Gastroesophageal sphincter (tissue), 4 donors: ENCODE data around the gene APBA2. TPM values are rescaled to one million over a fixed set of nuclear protein-coding genes. Genes with fewer than 3 reads are reported as not detected.

Experiments used
- ATAC-seq: fragments of 150-250 bp; one replicate; pipeline ENCODE4 v1.9.1; 2016; ENCODE audit warnings: mild to moderate bottlenecking, moderate library complexity
- H3K27ac ChIP-seq, 4 donors: fragments of 200-600 bp; sonication (generic) in 3 of 4; 1 replicate in 3 of 4; 2 replicates in 1 of 4; pipeline ENCODE4 v1.5.1; 2016 to 2019
- H3K27me3 ChIP-seq: fragments of 200-600 bp; sonication (generic); one replicate; pipeline ENCODE4 v1.5.1; 2019
- H3K36me3 ChIP-seq, 2 donors: fragments of 200-600 bp; sonication (generic); one replicate each; pipeline ENCODE4 v1.5.1; 2019; ENCODE audit warnings: control low read depth in 1 of 2
- H3K4me1 ChIP-seq, 3 donors: fragments of 200-600 bp; sonication (generic); 1 replicate in 2 of 3; 2 replicates in 1 of 3; pipeline ENCODE4 v1.5.1; 2016 to 2019; ENCODE audit warnings: control low read depth in 2 of 3
- H3K4me3 ChIP-seq, 2 donors: fragments of 200-600 bp; sonication (generic); one replicate each; pipeline ENCODE4 v1.5.1; 2019; ENCODE audit warnings: mild to moderate bottlenecking in 1 of 2, moderate library complexity in 1 of 2
- H3K9me3 ChIP-seq, 3 donors: fragments of 200-600 bp; sonication (generic); one replicate each; pipeline ENCODE4 v1.5.1; 2017 to 2019; ENCODE audit warnings: control low read depth in 2 of 3
- CTCF ChIP-seq, 4 experiments: fragments of 200-600 bp in 2 of 4; fragments of 450-650 bp in 2 of 4; sonication (generic) in 1 of 4; IDR thresholded peaks; one replicate each; pipeline ENCODE4 v1.5.1; 2017 to 2019; ENCODE audit warnings: antibody characterized with exemption in 4 of 4, mild to moderate bottlenecking in 2 of 4, moderate library complexity in 2 of 4
- EP300 ChIP-seq: sonication (generic); formaldehyde crosslinking; IDR thresholded peaks from one replicate; pipeline ENCODE4 v1.6.1; 2017; ENCODE audit warnings: antibody characterized with exemption, mild to moderate bottlenecking
- POLR2A ChIP-seq, 2 donors: fragments of 450-650 bp; IDR thresholded peaks; one replicate each; pipeline ENCODE4 v1.6.1; 2017; ENCODE audit warnings: antibody characterized with exemption in 2 of 2, mild to moderate bottlenecking in 2 of 2, moderate library complexity in 1 of 2
- POLR2AphosphoS5 ChIP-seq: sonication (generic); formaldehyde crosslinking; IDR thresholded peaks from one replicate; pipeline ENCODE4 v1.6.1; 2017; ENCODE audit warnings: antibody characterized with exemption
- WGBS, 2 donors: methylation state at CpG; one replicate each; pipeline ENCODE4 v1.1.5; 2018; ENCODE audit warnings: low coverage in 1 of 2; 5-methylcytosine and 5-hydroxymethylcytosine counted together
- total RNA-seq, 4 donors: library from RNA; depleted of rRNA; stranded (reverse); fragments of >200 nt; gene quantifications; one replicate each; pipeline ENCODE4 v1.1.0, GENCODE V29; 2016

Gene APBA2
- total RNA-seq, 4 donors from 2014 or later, result 3.1 to 14.9 (median 4.2) TPM

GRCh38 chr15:29106551-29107290, 220.9 kb downstream of the APBA2 start:
- Histone ChIP-seq H3K4me3 (no peak overlapping the region), H3K36me3 (no peaks in the 10 kb centered on the region), H3K9me3 (no peaks in the 10 kb centered on the region), H3K27me3 (peaks cover 7% of the 10 kb centered on the region), H3K27ac (no peak overlapping the region), H3K4me1 (peaks cover 0 to 14% (median 4%) of the 10 kb centered on the region in 3 donors)
- WGBS, 2 donors, result 74% methylated on average over 4 of the region's 21 CpGs; no CpG with 5 or more reads in 1 of the 2 donors
- no peak for TF ChIP-seq EP300
- no peak for TF ChIP-seq POLR2AphosphoS5
- no peak for TF ChIP-seq POLR2A (IDR thresholded peaks at IDR 0.05)
- TF ChIP-seq CTCF (IDR thresholded peaks at IDR 0.05), result no peak
- no peak for ATAC-seq

GRCh38 chr15:29107291-29107890, 221.6 kb downstream of the APBA2 start:
- TF ChIP-seq EP300 (no peak), POLR2AphosphoS5 (no peak), CTCF (IDR thresholded peaks at IDR 0.05) (no peak), POLR2A (IDR thresholded peaks at IDR 0.05) (no peak)
- Histone ChIP-seq H3K27me3 (peaks cover 13% of the 10 kb centered on the region), H3K4me3 (no peak overlapping the region), H3K36me3 (no peaks in the 10 kb centered on the region), H3K9me3 (no peaks in the 10 kb centered on the region), H3K4me1 (peaks cover 0 to 14% (median 4%) of the 10 kb centered on the region in 3 donors), H3K27ac (no peak overlapping the region)
- no peak for ATAC-seq
- WGBS, 2 donors, result no CpG with 5 or more reads among the region's 19 CpGs

- Histone ChIP-seq H3K4me1 (peaks cover 0 to 13% (median 4%) of the 10 kb centered on the region in 3 donors), H3K4me3 (no peak overlapping the region), H3K27ac (no peak overlapping the region), H3K36me3 (no peaks in the 10 kb centered on the region), H3K27me3 (peaks cover 17% of the 10 kb centered on the region), H3K9me3 (no peaks in the 10 kb centered on the region)
- TF ChIP-seq CTCF (IDR thresholded peaks at IDR 0.05) (no peak), POLR2A (IDR thresholded peaks at IDR 0.05) (no peak), EP300 (no peak), POLR2AphosphoS5 (no peak)
- no peak for ATAC-seq
- 100% methylated on average over 1 of the region's 15 CpGs; no CpG with 5 or more reads in 1 of the 2 donors for WGBS, 2 donors
Measured at GRCh38 chr15:29107971-29108645, 222.3 kb downstream of the APBA2 start.

GRCh38 chr15:29109762-29110161, 224.0 kb downstream of the APBA2 start:
- WGBS, 2 donors, result no CpG with 5 or more reads among the region's 10 CpGs
- H3K27me3 ChIP-seq, result peaks cover 32% of the 10 kb centered on the region
- no peak overlapping the region for H3K4me3 ChIP-seq
- TF ChIP-seq CTCF (IDR thresholded peaks at IDR 0.05), result no peak
- no peak for TF ChIP-seq POLR2AphosphoS5
- no peak for TF ChIP-seq POLR2A (IDR thresholded peaks at IDR 0.05)
- TF ChIP-seq EP300, result no peak
- no peaks in the 10 kb centered on the region for H3K9me3 ChIP-seq
- H3K27ac ChIP-seq, result no peak overlapping the region
- peaks cover 0 to 1% (median 0%) of the 10 kb centered on the region in 3 donors for H3K4me1 ChIP-seq
- ATAC-seq, result no peak
- H3K36me3 ChIP-seq, result no peaks in the 10 kb centered on the region
